Lower lobe of right lung (tissue), 2 donors: Measurements from ENCODE around the gene CSRNP2. TPM values are rescaled to one million over a fixed set of nuclear protein-coding genes. Genes with fewer than 3 reads are reported as not detected.
A peak's percentile ranks its signal among the peaks of the same experiment; 100 is the strongest.

Experiments
- ATAC-seq, 2 donors: fragments of 200-7000 bp; cut with Tn5 transposase; one replicate each; pipeline ENCODE4 v1.9.1; 2020 to 2022; ENCODE audit warnings: mild to moderate bottlenecking in 2 of 2, moderate library complexity in 2 of 2
- DNase-seq: peaks from one replicate; pipeline ENCODE4 v3.0.0-alpha.2; 2020
- H3K27ac ChIP-seq: fragments of 200-600 bp; one replicate; pipeline ENCODE4 v1.8.0; 2022
- H3K27me3 ChIP-seq: fragments of 200-600 bp; one replicate; pipeline ENCODE4 v1.8.0; 2022; ENCODE audit warnings: low read depth
- H3K36me3 ChIP-seq: fragments of 200-600 bp; one replicate; pipeline ENCODE4 v1.8.0; 2022; ENCODE audit warnings: mild to moderate bottlenecking
- H3K4me1 ChIP-seq: fragments of 200-600 bp; one replicate; pipeline ENCODE4 v1.8.0; 2022
- H3K4me3 ChIP-seq: fragments of 200-600 bp; one replicate; pipeline ENCODE4 v1.8.0; 2022; ENCODE audit warnings: mild to moderate bottlenecking
- H3K9me3 ChIP-seq: fragments of 200-600 bp; one replicate; pipeline ENCODE4 v1.8.0; 2022
- intact Hi-C: fragments of 100-400 bp; cut with DNase I; formaldehyde crosslinking; loops from one replicate; pipeline ENCODE4 v1.11.0; 2022
- total RNA-seq: library from RNA; stranded (reverse); fragmentation: NEBNext Ultra II Directional; extraction: Animal tissue kit (Norgen Biotek cat#: 25700); gene quantifications from one replicate; pipeline ENCODE4 v1.2.1, GENCODE V29; 2021
- TF ChIP-seq, protein P1 (sequence below): fragments of 200-600 bp; IDR thresholded peaks from one replicate; pipeline ENCODE4 v1.8.0; 2022; ENCODE audit warnings: antibody characterized with exemption, mild to moderate bottlenecking
- donor health status: DM: no; HTN: yes; CAD: no; lungs with severe emphysema.

The CSRNP2 gene
- total RNA-seq, 1 donor from 2014 or later, result 21.2 TPM

DNA sequence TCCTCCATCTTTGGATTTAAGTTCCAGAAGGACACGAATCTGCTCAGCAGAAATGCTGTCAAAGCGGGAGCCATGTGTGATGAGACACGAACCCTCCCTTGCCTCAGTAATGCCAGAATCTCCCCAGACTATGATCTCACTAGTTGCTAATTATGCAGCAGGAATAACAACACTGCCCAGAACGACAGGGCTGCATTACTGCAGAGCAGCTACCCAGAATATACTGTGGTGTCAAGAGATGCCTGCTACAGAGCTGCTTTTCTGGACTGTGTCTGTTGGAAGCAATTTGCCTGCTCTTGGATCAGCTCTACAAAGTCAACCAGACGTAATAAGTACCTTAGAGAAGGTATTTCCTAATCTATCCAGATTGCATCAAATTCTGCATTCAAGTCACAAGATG is 5.5 kb downstream of the CSRNP2 start:
- peaks cover 37% of the 10 kb centered on the region for H3K4me1 ChIP-seq
- peak in 1 of 2 donors; percentile 39 for ATAC-seq
- H3K36me3 ChIP-seq, result peaks cover 30% of the 10 kb centered on the region
- DNase-seq, result no peak
- H3K4me3 ChIP-seq, result no peak overlapping the region
- TF ChIP-seq, protein P1, sequence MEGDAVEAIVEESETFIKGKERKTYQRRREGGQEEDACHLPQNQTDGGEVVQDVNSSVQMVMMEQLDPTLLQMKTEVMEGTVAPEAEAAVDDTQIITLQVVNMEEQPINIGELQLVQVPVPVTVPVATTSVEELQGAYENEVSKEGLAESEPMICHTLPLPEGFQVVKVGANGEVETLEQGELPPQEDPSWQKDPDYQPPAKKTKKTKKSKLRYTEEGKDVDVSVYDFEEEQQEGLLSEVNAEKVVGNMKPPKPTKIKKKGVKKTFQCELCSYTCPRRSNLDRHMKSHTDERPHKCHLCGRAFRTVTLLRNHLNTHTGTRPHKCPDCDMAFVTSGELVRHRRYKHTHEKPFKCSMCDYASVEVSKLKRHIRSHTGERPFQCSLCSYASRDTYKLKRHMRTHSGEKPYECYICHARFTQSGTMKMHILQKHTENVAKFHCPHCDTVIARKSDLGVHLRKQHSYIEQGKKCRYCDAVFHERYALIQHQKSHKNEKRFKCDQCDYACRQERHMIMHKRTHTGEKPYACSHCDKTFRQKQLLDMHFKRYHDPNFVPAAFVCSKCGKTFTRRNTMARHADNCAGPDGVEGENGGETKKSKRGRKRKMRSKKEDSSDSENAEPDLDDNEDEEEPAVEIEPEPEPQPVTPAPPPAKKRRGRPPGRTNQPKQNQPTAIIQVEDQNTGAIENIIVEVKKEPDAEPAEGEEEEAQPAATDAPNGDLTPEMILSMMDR, result no peak
- no peaks in the 10 kb centered on the region for H3K9me3 ChIP-seq
- no peaks in the 10 kb centered on the region for H3K27me3 ChIP-seq
- intact Hi-C loops, result no loop called here
- no peak overlapping the region for H3K27ac ChIP-seq

DNA sequence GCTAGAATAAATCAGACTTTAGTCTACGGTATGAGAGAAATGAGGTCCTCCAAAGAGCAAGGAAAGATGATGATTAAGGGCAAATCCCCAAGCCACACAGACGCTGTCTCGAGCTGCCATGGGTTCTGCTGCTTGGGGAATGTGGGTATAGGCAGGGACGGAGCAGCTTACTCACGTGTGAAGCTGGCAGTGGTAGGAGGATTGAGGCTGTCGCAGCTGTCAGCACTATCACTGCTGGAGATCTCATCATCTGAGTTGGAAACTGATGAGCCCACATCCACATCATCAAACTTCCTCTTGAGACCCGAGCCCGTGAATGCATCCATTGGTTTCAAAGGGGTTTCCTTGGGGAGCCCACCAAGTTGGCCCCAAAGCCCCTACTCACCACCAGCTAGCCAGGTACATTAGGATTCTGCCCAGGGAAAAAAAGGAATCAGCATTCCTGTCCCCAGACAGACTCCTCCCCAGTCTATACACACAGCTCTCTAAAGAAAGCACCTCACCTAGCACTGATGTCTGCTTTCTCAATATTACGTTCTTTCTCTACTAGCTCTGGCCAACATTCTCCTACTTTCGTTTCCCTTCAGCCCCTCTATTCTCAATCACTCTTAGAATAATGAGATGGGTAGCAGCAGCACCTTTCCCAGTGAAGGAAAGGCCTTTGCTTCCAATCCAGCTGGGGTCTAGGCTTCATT is 7.0 kb downstream of the CSRNP2 start:
- no peak for DNase-seq
- no peak for ATAC-seq
- TF ChIP-seq, protein P1, result no peak
- H3K9me3 ChIP-seq, result no peaks in the 10 kb centered on the region
- no peak overlapping the region for H3K4me3 ChIP-seq
- H3K4me1 ChIP-seq, result peaks cover 24% of the 10 kb centered on the region
- intact Hi-C loops, result no loop called here
- H3K27ac ChIP-seq, result no peak overlapping the region
- peaks cover 46% of the 10 kb centered on the region for H3K36me3 ChIP-seq
- H3K27me3 ChIP-seq, result no peaks in the 10 kb centered on the region

DNA sequence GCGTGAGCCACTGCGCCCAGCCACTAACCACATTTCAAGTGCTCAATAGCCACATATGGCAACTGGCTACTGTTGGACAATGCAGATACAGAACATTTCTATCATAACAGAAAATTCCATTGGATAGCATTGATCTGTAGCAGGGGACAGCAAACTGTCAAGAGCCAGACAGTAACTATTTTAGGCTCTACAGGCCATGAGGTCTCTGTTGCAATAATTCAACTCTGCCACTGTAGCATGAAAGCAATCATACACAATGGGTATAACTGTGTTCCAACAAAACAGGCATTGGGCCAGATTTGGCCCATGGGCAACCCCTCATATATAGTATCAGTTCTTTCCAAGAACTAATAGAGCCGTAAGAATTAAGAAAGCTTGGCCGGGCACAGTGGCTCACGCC is 8.0 kb downstream of the CSRNP2 start:
- no peaks in the 10 kb centered on the region for H3K9me3 ChIP-seq
- TF ChIP-seq, protein P1, result no peak
- peaks cover 23% of the 10 kb centered on the region for H3K4me1 ChIP-seq
- peaks cover 54% of the 10 kb centered on the region for H3K36me3 ChIP-seq
- ATAC-seq, result no peak
- H3K4me3 ChIP-seq, result no peak overlapping the region
- intact Hi-C loops, result no loop called here
- DNase-seq, result no peak
- no peaks in the 10 kb centered on the region for H3K27me3 ChIP-seq
- H3K27ac ChIP-seq, result no peak overlapping the region

DNA sequence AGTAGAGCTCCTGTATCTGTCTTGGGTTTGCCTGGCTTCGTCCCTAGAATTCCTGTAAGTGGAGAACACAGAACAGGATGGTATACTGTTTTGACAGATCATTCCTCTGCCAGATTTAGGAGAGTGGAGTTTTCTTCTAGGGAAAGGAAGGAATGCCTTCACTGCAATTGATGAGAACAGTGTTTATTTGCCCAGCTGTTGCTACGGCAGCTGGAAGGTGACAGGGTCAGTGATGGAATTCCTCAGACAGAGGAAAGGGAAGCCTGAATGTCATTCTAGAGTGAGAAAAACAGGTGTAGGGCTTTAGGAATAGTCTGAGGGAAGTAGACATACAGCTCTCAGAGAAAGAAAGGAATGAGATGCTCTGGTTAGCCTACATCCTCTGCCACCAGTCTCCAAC is 11.7 kb downstream of the CSRNP2 start:
- no peaks in the 10 kb centered on the region for H3K27me3 ChIP-seq
- H3K4me3 ChIP-seq, result no peak overlapping the region
- ATAC-seq (no peak), DNase-seq (no peak)
- H3K4me1 ChIP-seq, result peaks cover 6% of the 10 kb centered on the region
- H3K9me3 ChIP-seq, result no peaks in the 10 kb centered on the region
- TF ChIP-seq, protein P1, result no peak
- intact Hi-C loops, result no loop called here
- H3K36me3 ChIP-seq, result peaks cover 86% of the 10 kb centered on the region
- no peak overlapping the region for H3K27ac ChIP-seq

DNA sequence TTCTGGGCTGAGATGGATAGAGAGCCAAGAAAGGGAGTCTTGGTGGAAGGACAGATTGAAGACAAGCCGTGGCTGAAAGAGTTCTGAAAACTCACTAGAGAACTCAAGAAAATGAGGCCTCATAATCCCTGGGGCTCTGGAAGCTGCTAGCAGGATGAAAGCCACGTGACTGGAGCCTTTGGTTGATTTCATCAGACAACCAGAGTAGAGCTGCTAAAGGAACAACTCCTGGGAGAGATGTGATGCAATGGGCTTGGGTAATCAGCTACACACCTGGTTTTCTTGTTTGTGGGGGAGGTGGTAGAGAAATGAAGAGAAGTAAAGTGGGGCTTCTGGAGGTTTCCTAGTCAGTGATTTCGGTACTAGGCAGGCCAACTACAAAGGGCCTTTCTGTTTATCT is 13.4 kb downstream of the CSRNP2 start:
- Histone ChIP-seq H3K36me3 (peaks cover 97% of the 10 kb centered on the region), H3K4me1 (no peaks in the 10 kb centered on the region)
- peak; percentile 67 to 80 for ATAC-seq

More for the DNA sequence above, 13.4 kb downstream of the CSRNP2 start:
- H3K27me3 ChIP-seq, result no peaks in the 10 kb centered on the region
- no peak overlapping the region for H3K4me3 ChIP-seq
- no peak overlapping the region for H3K27ac ChIP-seq
- DNase-seq, result no peak
- intact Hi-C loops, result no loop called here
- no peaks in the 10 kb centered on the region for H3K9me3 ChIP-seq
- TF ChIP-seq, protein P1, result no peak
